Measurements from ENCODE around the gene L2HGDH.
A peak's percentile ranks its signal among the peaks of the same experiment; 100 is the strongest.

The L2HGDH gene

GRCh38 chr14:50230701-50231474 is 81.1 kb downstream of the L2HGDH start:
- TF ChIP-seq, protein P1, sequence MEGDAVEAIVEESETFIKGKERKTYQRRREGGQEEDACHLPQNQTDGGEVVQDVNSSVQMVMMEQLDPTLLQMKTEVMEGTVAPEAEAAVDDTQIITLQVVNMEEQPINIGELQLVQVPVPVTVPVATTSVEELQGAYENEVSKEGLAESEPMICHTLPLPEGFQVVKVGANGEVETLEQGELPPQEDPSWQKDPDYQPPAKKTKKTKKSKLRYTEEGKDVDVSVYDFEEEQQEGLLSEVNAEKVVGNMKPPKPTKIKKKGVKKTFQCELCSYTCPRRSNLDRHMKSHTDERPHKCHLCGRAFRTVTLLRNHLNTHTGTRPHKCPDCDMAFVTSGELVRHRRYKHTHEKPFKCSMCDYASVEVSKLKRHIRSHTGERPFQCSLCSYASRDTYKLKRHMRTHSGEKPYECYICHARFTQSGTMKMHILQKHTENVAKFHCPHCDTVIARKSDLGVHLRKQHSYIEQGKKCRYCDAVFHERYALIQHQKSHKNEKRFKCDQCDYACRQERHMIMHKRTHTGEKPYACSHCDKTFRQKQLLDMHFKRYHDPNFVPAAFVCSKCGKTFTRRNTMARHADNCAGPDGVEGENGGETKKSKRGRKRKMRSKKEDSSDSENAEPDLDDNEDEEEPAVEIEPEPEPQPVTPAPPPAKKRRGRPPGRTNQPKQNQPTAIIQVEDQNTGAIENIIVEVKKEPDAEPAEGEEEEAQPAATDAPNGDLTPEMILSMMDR (IDR thresholded peaks at IDR 0.05; ENCODE audit: extremely low read depth, missing control alignments) = no peak
- peak; percentile 56 for DNase-seq (ENCODE audit: low spot score)

- TF ChIP-seq, protein P1 (IDR thresholded peaks at IDR 0.05; ENCODE audit: extremely low read depth, missing control alignments) = no peak
- DNase-seq (ENCODE audit: low spot score) = no peak
These were observed 81.7 kb downstream of the L2HGDH start for GRCh38 chr14:50230401-50230700.

DNA sequence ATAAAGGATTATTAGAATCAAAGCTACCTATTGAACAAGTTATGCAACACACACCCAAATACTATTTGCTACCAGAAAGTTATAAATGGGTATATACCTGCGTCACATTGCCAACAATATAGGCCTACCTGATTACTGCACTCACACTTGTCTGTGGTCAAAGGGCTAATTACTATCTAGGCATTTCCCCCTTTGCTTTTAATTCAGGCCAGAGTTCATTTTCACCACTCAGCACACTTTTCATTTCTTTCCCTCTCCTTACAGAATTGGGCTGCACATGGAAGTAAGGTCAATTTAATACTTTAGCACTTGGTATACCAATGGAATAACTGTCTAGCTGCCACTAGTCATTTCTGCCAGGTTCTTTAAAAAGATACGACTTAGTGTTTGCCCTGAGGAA is 82.3 kb downstream of the L2HGDH start:
- TF ChIP-seq, protein P1 (IDR thresholded peaks at IDR 0.05; ENCODE audit: extremely low read depth, missing control alignments) = no peak
- no peak for DNase-seq (ENCODE audit: low spot score)

DNA sequence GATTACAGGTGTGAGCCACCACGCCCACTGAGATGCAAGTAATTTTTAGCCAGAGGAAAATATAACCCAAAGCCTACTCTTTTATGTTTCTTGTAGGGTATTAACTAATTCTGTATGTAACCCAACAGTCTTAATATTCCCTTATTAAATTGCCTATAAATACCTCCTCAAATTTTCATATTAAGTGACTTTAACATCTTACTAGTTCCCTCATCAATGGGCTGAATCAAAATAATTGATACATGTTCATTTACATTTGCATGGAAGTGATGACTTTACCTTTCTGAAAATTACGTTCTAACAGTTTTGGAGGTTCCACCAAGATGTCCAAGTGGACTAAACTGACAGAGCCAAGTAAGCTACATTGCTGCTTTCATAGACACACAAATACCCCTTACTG is 83.7 kb downstream of the L2HGDH start:
- TF ChIP-seq, protein P1 (IDR thresholded peaks at IDR 0.05; ENCODE audit: extremely low read depth, missing control alignments) = no peak
- no peak for DNase-seq (ENCODE audit: low spot score)

GRCh38 chr14:50225974-50226297 is 86.1 kb downstream of the L2HGDH start:
- DNase-seq (ENCODE audit: low spot score) = no peak
- TF ChIP-seq, protein P1 (IDR thresholded peaks at IDR 0.05; ENCODE audit: extremely low read depth, missing control alignments) = no peak

DNA sequence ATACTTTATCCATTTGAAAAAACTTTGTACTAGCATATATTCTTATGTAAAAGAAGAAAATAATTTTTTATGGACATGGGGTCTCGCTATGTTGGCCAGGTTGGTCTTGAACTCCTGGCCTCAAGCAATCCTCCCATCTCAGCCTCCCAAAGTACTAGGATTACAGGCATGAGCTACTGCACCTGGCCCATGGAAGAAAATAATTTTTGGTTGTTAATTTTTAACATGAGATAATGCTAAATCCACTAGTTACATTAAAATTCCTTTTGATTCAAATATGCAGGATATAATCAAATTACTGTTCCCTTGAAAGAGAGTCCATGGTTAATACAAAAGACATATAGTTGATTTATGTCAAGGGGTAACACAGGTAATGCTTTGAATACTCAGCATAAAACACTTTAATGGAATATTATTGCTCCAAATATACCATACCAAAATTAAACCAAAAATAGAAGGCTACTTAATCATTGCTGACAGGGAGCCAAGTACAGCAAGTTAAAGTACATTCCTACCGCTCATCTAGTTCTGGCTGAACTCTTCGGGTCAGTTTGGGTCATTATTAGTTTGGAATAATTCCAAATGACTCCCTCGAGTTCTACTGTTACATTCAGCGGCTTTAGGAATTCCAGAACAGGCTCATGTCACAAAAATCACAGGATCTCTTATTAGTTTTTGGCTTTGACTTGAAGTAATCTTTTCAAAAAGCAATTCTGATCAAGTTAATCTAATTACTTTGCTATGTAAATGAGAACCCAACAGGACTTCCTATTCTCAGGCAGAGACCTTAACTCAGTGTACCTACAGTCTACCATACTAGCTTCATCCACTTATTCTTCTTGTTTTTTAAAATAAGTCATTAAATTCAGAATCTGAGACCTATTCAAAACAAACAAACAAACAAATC is 86.7 kb downstream of the L2HGDH start:
- no peak for DNase-seq (ENCODE audit: low spot score)
- TF ChIP-seq, protein P1 (IDR thresholded peaks at IDR 0.05; ENCODE audit: extremely low read depth, missing control alignments) = no peak

GRCh38 chr14:50222055-50222613 is 89.9 kb downstream of the L2HGDH start:
- TF ChIP-seq, protein P1 (IDR thresholded peaks at IDR 0.05; ENCODE audit: extremely low read depth, missing control alignments) = no peak
- no peak for DNase-seq (ENCODE audit: low spot score)
